PC-9 (cell line): Measurements from ENCODE around the gene PGS1. TPM values are rescaled to one million over a fixed set of nuclear protein-coding genes. Genes with fewer than 3 reads are reported as not detected.

ENCODE experiments used
- BruUV-seq: library from RNA; stranded (reverse); fragments of 400-500 nt; replicated peaks from 2 replicates; lab custom pipeline; 2021; lab: Mats Ljungman, UMichigan
- CTCF ChIA-PET: fragments of 300-600 bp; sonication (Branson Sonifier 250); formaldehyde crosslinking; loops from one replicate; lab custom pipeline; 2022; ENCODE audit warnings: antibody characterized with exemption; lab: Charles Lee
- POLR2A ChIA-PET: fragments of 300-600 bp; sonication (Branson Sonifier 250); formaldehyde crosslinking; loops from one replicate; lab custom pipeline; 2022; ENCODE audit warnings: antibody characterized with exemption; ENCODE audit not compliant: unreplicated experiment; lab: Charles Lee
- DNase-seq, 2 experiments: peaks; one replicate each; pipeline versions ENCODE4 v3.0.0 to v3.0.0-alpha.2; 2015 to 2022; ENCODE audit warnings: mixed read lengths in 1 of 2
- H2AFZ ChIP-seq: fragments of 200-600 bp; sonication (generic); 2 replicates; pipeline ENCODE4 v1.8.1; 2017; ENCODE audit warnings: antibody characterized with exemption
- H3F3A ChIP-seq: fragments of 200-600 bp; sonication (generic); 2 replicates; pipeline ENCODE4 v1.8.1; 2017; ENCODE audit warnings: antibody characterized with exemption, mild to moderate bottlenecking, low read depth; ENCODE audit not compliant: insufficient read depth
- H3K27ac ChIP-seq: fragments of 200-600 bp; sonication (generic); 2 replicates; pipeline ENCODE4 v1.6.1; 2016; ENCODE audit warnings: mixed run types
- H3K27me3 ChIP-seq: fragments of 200-600 bp; sonication (generic); 2 replicates; pipeline ENCODE4 v1.6.1; 2016; ENCODE audit warnings: low read depth, mixed run types; ENCODE audit not compliant: insufficient read depth
- H3K36me3 ChIP-seq: fragments of 200-600 bp; sonication (generic); 2 replicates; pipeline ENCODE4 v1.6.1; 2016; ENCODE audit warnings: low read depth, mixed run types
- H3K4me1 ChIP-seq: fragments of 200-600 bp; sonication (generic); replicated peaks from 2 replicates; pipeline ENCODE4 v1.6.1; 2016; ENCODE audit warnings: mixed run types; ENCODE audit not compliant: insufficient read depth
- H3K4me2 ChIP-seq: fragments of 200-600 bp; sonication (generic); 2 replicates; pipeline ENCODE4 v1.6.1; 2017; ENCODE audit warnings: mixed run types
- H3K4me3 ChIP-seq: fragments of 200-600 bp; sonication (generic); 2 replicates; pipeline ENCODE4 v1.6.1; 2016; ENCODE audit warnings: mixed run types
- H3K79me2 ChIP-seq: fragments of 200-600 bp; sonication (generic); 2 replicates; pipeline ENCODE4 v1.6.1; 2017; ENCODE audit warnings: low read depth, mixed run types
- H3K9me2 ChIP-seq: fragments of 200-600 bp; sonication (generic); 2 replicates; pipeline ENCODE4 v1.8.1; 2017; ENCODE audit warnings: mild to moderate bottlenecking; ENCODE audit not compliant: insufficient read depth
- H3K9me3 ChIP-seq: fragments of 200-600 bp; sonication (generic); 2 replicates; pipeline ENCODE4 v1.8.1; 2016; ENCODE audit warnings: low read depth; ENCODE audit not compliant: insufficient read depth
- H4K20me1 ChIP-seq: fragments of 200-600 bp; sonication (generic); 2 replicates; pipeline ENCODE4 v1.8.1; 2017; ENCODE audit not compliant: insufficient read depth
- CTCF ChIP-seq: fragments of 200-600 bp; sonication (generic); conservative IDR thresholded peaks from 2 replicates; pipeline ENCODE4 v1.6.1; 2017; ENCODE audit warnings: mixed run types, antibody characterized with exemption, mild to moderate bottlenecking, moderate library complexity
- EZH2 ChIP-seq: fragments of 200-600 bp; sonication (generic); IDR thresholded peaks from 2 replicates; pipeline ENCODE4 v1.8.0; 2017; ENCODE audit warnings: antibody characterized with exemption, low read depth
- intact Hi-C: fragments of 100-400 bp; cut with micrococcal nuclease; formaldehyde crosslinking; loops from one replicate; pipeline ENCODE4 v1.10.0; 2022; ENCODE audit not compliant: unreplicated experiment
- total RNA-seq: library from RNA; stranded (reverse); gene quantifications from 2 replicates; pipeline ENCODE4 v1.2.3, GENCODE V29; 2021

PGS1 gene
- total RNA-seq, 1 experiment from 2014 or later, result 40.2 TPM

- H3K9me2 ChIP-seq, result no peaks in the 10 kb centered on the region
- TF ChIP-seq CTCF, result no peak
- no peak for TF ChIP-seq EZH2
- no peak overlapping the region for H2AFZ ChIP-seq
- intact Hi-C loops, result loop anchor here (5.0 to 10.0 kb wide), 2 partner anchors 92 to 120 kb away; no protein-coding TSS in a partner anchor
- H3K4me1 ChIP-seq, result no peaks in the 10 kb centered on the region
- no peak overlapping the region for H3K4me3 ChIP-seq
- no peaks in the 10 kb centered on the region for H3K9me3 ChIP-seq
- no TSS peak for BruUV-seq
- POLR2A ChIA-PET, result interaction anchor here (0.6 kb wide), 1 partner anchor 19 kb away, joined by 3 read pairs; no protein-coding TSS in a partner anchor
- no peaks in the 10 kb centered on the region for H3K36me3 ChIP-seq
- H4K20me1 ChIP-seq, result no peaks in the 10 kb centered on the region
- H3K4me2 ChIP-seq, result no peak overlapping the region
- H3F3A ChIP-seq, result no peaks in the 10 kb centered on the region
- H3K79me2 ChIP-seq, result peaks cover under 1% of the 10 kb centered on the region
- DNase-seq, result no peak
- H3K27ac ChIP-seq, result no peak overlapping the region
- H3K27me3 ChIP-seq, result no peaks in the 10 kb centered on the region
- CTCF ChIA-PET, result no interaction called here
Measured at GRCh38 chr17:78364436-78365281, 13.8 kb upstream of the PGS1 start.

GRCh38 chr17:78365561-78366108 is 12.8 kb upstream of the PGS1 start:
- H3K27me3 ChIP-seq, result no peaks in the 10 kb centered on the region
- H3K4me1 ChIP-seq, result no peaks in the 10 kb centered on the region
- no peaks in the 10 kb centered on the region for H3K79me2 ChIP-seq
- no peaks in the 10 kb centered on the region for H3K9me2 ChIP-seq
- no TSS peak for BruUV-seq
- H3K36me3 ChIP-seq, result no peaks in the 10 kb centered on the region
- no peaks in the 10 kb centered on the region for H4K20me1 ChIP-seq
- no peak overlapping the region for H2AFZ ChIP-seq
- CTCF ChIA-PET, result no interaction called here
- no peak overlapping the region for H3K27ac ChIP-seq
- H3F3A ChIP-seq, result no peaks in the 10 kb centered on the region
- H3K9me3 ChIP-seq, result no peaks in the 10 kb centered on the region
- H3K4me3 ChIP-seq, result no peak overlapping the region
- no peak for DNase-seq
- intact Hi-C loops, result loop anchor here (10.0 kb wide), 1 partner anchor 119 kb away; no protein-coding TSS in a partner anchor
- H3K4me2 ChIP-seq, result no peak overlapping the region
- no peak for TF ChIP-seq CTCF
- TF ChIP-seq EZH2, result no peak
- POLR2A ChIA-PET, result no interaction called here

- no peaks in the 10 kb centered on the region for H3K27me3 ChIP-seq
- no peaks in the 10 kb centered on the region for H4K20me1 ChIP-seq
- BruUV-seq, result no TSS peak
- H3K27ac ChIP-seq, result no peak overlapping the region
- no peak overlapping the region for H3K4me2 ChIP-seq
- no peak for DNase-seq
- H3K36me3 ChIP-seq, result no peaks in the 10 kb centered on the region
- no peak overlapping the region for H3K4me3 ChIP-seq
- H2AFZ ChIP-seq, result no peak overlapping the region
- POLR2A ChIA-PET, result interaction anchor here (0.6 kb wide), 1 partner anchor 78 kb away, joined by 3 read pairs; no protein-coding TSS in a partner anchor
- CTCF ChIA-PET, result no interaction called here
- no peaks in the 10 kb centered on the region for H3K4me1 ChIP-seq
- no peaks in the 10 kb centered on the region for H3K9me3 ChIP-seq
- H3F3A ChIP-seq, result no peaks in the 10 kb centered on the region
- no peaks in the 10 kb centered on the region for H3K9me2 ChIP-seq
- TF ChIP-seq CTCF, result no peak
- no peak for TF ChIP-seq EZH2
- intact Hi-C loops, result loop anchor here (10.0 kb wide), 1 partner anchor 119 kb away; no protein-coding TSS in a partner anchor
- H3K79me2 ChIP-seq, result no peaks in the 10 kb centered on the region
Measured at GRCh38 chr17:78366109-78366848, 12.2 kb upstream of the PGS1 start.
